A549 (cell line): ENCODE measurements around the gene DPM3. TPM values are rescaled to one million over a fixed set of nuclear protein-coding genes. Genes with fewer than 3 reads are reported as not detected.
A peak's percentile ranks its signal among the peaks of the same experiment; 100 is the strongest.

Experiments
- ATAC-seq, 2 experiments: fragments of 200-7000 bp in 1 of 2; fragments of >200 bp in 1 of 2; cut with Nextera tagmentation in 1 of 2; cut with Tn5 transposase in 1 of 2; 3 replicates each; pipeline versions ENCODE4 v1.8.0 to v1.9.1; 2018 to 2020; ENCODE audit warnings: mild to moderate bottlenecking in 1 of 2, moderate library complexity in 1 of 2
- CTCF ChIA-PET: fragments of 300-600 bp; sonication (Branson Sonifier 250); formaldehyde crosslinking; extraction: SDS; loops from one replicate; lab custom pipeline; 2021; ENCODE audit warnings: antibody characterized with exemption, inconsistent platforms; lab: Yijun Ruan, JAX
- POLR2A ChIA-PET: fragments of 350-600 bp; formaldehyde crosslinking; extraction: SDS; loops from one replicate; lab custom pipeline; 2021; ENCODE audit warnings: antibody characterized with exemption, inconsistent platforms; lab: Yijun Ruan, JAX
- DNase-seq, 2 experiments: peaks; one replicate each; pipeline versions ENCODE4 v3.0.0 to v3.0.0-alpha.2; 2011 to 2016; ENCODE audit warnings: low read depth in 1 of 2, low spot score in 1 of 2
- FAIRE-seq: peaks from 2 replicates; lab custom pipeline; 2011; peaks lifted over from hg19 to GRCh38; lab: Jason Lieb, UNC
- H3K27ac ChIP-seq, 2 experiments: fragments of >200 bp; sonication (Bioruptor Twin); formaldehyde crosslinking; 3 replicates each; pipeline ENCODE4 v1.5.1; 2016 to 2017
- H3K4me1 ChIP-seq: fragments of >200 bp; sonication (Bioruptor Twin); formaldehyde crosslinking; 3 replicates; pipeline ENCODE4 v1.6.1; 2016
- H3K4me2 ChIP-seq: fragments of >200 bp; sonication (Bioruptor Twin); formaldehyde crosslinking; 3 replicates; pipeline ENCODE4 v1.6.1; 2016
- H3K4me3 ChIP-seq: fragments of >200 bp; sonication (Bioruptor Twin); formaldehyde crosslinking; 3 replicates; pipeline ENCODE4 v1.5.1; 2016
- H3K9me3 ChIP-seq: fragments of >200 bp; sonication (Bioruptor Twin); formaldehyde crosslinking; 3 replicates; pipeline ENCODE4 v1.6.1; 2016
- ATOH8 ChIP-seq: fragments of 250-450 bp; sonication (Bioruptor Pico); IDR thresholded peaks from 2 replicates; pipeline ENCODE4 v1.5.0; 2020; ENCODE audit warnings: low read depth, mild to moderate bottlenecking, moderate library complexity
- BCL3 ChIP-seq: fragments of >200 bp; sonication (Bioruptor Twin); formaldehyde crosslinking; IDR thresholded peaks from 3 replicates; pipeline ENCODE4 v1.6.1; 2016
- BHLHE40 ChIP-seq: IDR thresholded peaks from 2 replicates; pipeline ENCODE4 v1.6.1; 2012; ENCODE audit warnings: low read depth, low read length, inconsistent platforms
- CBX2 ChIP-seq: fragments of 200-600 bp; sonication (generic); IDR thresholded peaks from 2 replicates; pipeline ENCODE4 v1.6.1; 2016; ENCODE audit warnings: low read depth, mild to moderate bottlenecking, borderline replicate concordance
- CBX8 ChIP-seq: fragments of 200-600 bp; sonication (generic); IDR thresholded peaks from 2 replicates; pipeline ENCODE4 v1.6.1; 2016
- CHD4 ChIP-seq: fragments of 200-600 bp; sonication (generic); IDR thresholded peaks from 2 replicates; pipeline ENCODE4 v1.6.1; 2016; ENCODE audit warnings: antibody characterized with exemption, mild to moderate bottlenecking, borderline replicate concordance
- EHMT2 ChIP-seq: fragments of 200-600 bp; sonication (generic); IDR thresholded peaks from 2 replicates; pipeline ENCODE4 v1.6.1; 2016; ENCODE audit warnings: antibody characterized with exemption, low read depth, mild to moderate bottlenecking, moderate library complexity
- ELK1 ChIP-seq: fragments of 150-350 bp; IDR thresholded peaks from 2 replicates; pipeline ENCODE4 v1.6.1; 2014; ENCODE audit warnings: low read depth, mild to moderate bottlenecking, low read length
- EP300 ChIP-seq, 2 experiments: fragments of >200 bp; sonication (Bioruptor Twin); formaldehyde crosslinking; IDR thresholded peaks; 2 replicates in 1 of 2; 3 replicates in 1 of 2; pipeline ENCODE4 v1.6.1; 2016 to 2017
- ESRRA ChIP-seq: fragments of 150-350 bp; IDR thresholded peaks from 2 replicates; pipeline ENCODE4 v1.6.1; 2014; ENCODE audit warnings: mild to moderate bottlenecking, low read length, borderline replicate concordance
- FOSB ChIP-seq: fragments of 250-450 bp; sonication (Bioruptor Pico); IDR thresholded peaks from 2 replicates; pipeline ENCODE4 v1.5.0; 2020; ENCODE audit warnings: mild to moderate bottlenecking, moderate library complexity
- FOSL2 ChIP-seq, 2 experiments: fragments of 450-650 bp in 1 of 2; fragments of >200 bp in 1 of 2; sonication (Bioruptor Twin) in 1 of 2; formaldehyde crosslinking; IDR thresholded peaks; 2 replicates each; pipeline versions ENCODE4 v1.5.0 to v1.6.1; 2016 to 2020; ENCODE audit warnings: mild to moderate bottlenecking in 1 of 2, moderate library complexity in 1 of 2
- HEYL ChIP-seq: fragments of 250-450 bp; sonication (Bioruptor Pico); IDR thresholded peaks from 2 replicates; pipeline ENCODE4 v1.8.0; 2021; ENCODE audit warnings: mild to moderate bottlenecking, moderate library complexity
- HMGXB4 ChIP-seq: fragments of 250-450 bp; sonication (Bioruptor Pico); IDR thresholded peaks from 2 replicates; pipeline ENCODE4 v1.5.0; 2021; ENCODE audit warnings: mild to moderate bottlenecking, moderate library complexity, borderline replicate concordance
- HOXA7 ChIP-seq: fragments of 250-450 bp; sonication (Bioruptor Pico); IDR thresholded peaks from 2 replicates; pipeline ENCODE4 v1.5.0; 2020; ENCODE audit warnings: mild to moderate bottlenecking, moderate library complexity
- JUN ChIP-seq, 2 experiments: fragments of >200 bp; sonication (Bioruptor Twin); formaldehyde crosslinking; IDR thresholded peaks; 2 replicates in 1 of 2; 3 replicates in 1 of 2; pipeline ENCODE4 v1.6.1; 2016 to 2017
- KDM1A ChIP-seq: fragments of 200-600 bp; sonication (generic); IDR thresholded peaks from 2 replicates; pipeline ENCODE4 v1.6.1; 2016; ENCODE audit warnings: low read depth, mild to moderate bottlenecking
- NR3C1 ChIP-seq: fragments of >200 bp; sonication (Bioruptor Twin); formaldehyde crosslinking; IDR thresholded peaks from 3 replicates; pipeline ENCODE4 v1.6.1; 2017
- RAD21 ChIP-seq, 2 experiments: fragments of >200 bp in 1 of 2; sonication (Bioruptor Twin) in 1 of 2; formaldehyde crosslinking in 1 of 2; IDR thresholded peaks in 1 of 2; conservative IDR thresholded peaks in 1 of 2; 2 replicates in 1 of 2; 3 replicates in 1 of 2; pipeline ENCODE4 v1.6.1; 2012 to 2018; ENCODE audit warnings: inconsistent platforms in 1 of 2
- RNF2 ChIP-seq: fragments of 200-600 bp; sonication (generic); IDR thresholded peaks from 2 replicates; pipeline ENCODE4 v1.6.1; 2016; ENCODE audit warnings: low read depth, mild to moderate bottlenecking, antibody characterized with exemption, moderate library complexity, borderline replicate concordance
- SREBF2 ChIP-seq: fragments of 450-650 bp; IDR thresholded peaks from 2 replicates; pipeline ENCODE4 v1.6.1; 2014; ENCODE audit warnings: mild to moderate bottlenecking, moderate library complexity
- TFCP2L1 ChIP-seq: fragments of 250-450 bp; sonication (Bioruptor Pico); IDR thresholded peaks from 2 replicates; pipeline ENCODE4 v1.5.0; 2021; ENCODE audit warnings: mild to moderate bottlenecking
- TP53 ChIP-seq: fragments of 250-450 bp; sonication (Bioruptor Pico); IDR thresholded peaks from 2 replicates; pipeline ENCODE4 v1.5.0; 2021; ENCODE audit warnings: mild to moderate bottlenecking, moderate library complexity
- USF2 ChIP-seq: fragments of 450-650 bp; IDR thresholded peaks from 2 replicates; pipeline ENCODE4 v1.6.1; 2014; ENCODE audit warnings: antibody characterized with exemption
- ZC3H11A ChIP-seq: fragments of 450-650 bp; IDR thresholded peaks from 2 replicates; pipeline ENCODE4 v1.6.1; 2014; ENCODE audit warnings: antibody characterized with exemption, mild to moderate bottlenecking
- ZNF302 ChIP-seq: fragments of 250-450 bp; sonication (Bioruptor Pico); IDR thresholded peaks from 2 replicates; pipeline ENCODE4 v1.9.0; 2021; ENCODE audit warnings: inconsistent platforms, mild to moderate bottlenecking, moderate library complexity
- WGBS: methylation state at CpG from one replicate; pipeline ENCODE4 v1.1.6; 2017; ENCODE audit errors: missing lambda C conversion rate; 5-methylcytosine and 5-hydroxymethylcytosine counted together
- polyA plus RNA-seq, 4 experiments: library from polyadenylated mRNA; depleted of rRNA in 3 of 4; stranded (reverse); fragments of >200 nt; fragmentation: RNase III in 1 of 4; extraction: RNeasy Plus Mini Kit Qiagen cat#74134 plus additional on column Dnase treatment in 1 of 4; gene quantifications; 2 replicates in 3 of 4; 3 replicates in 1 of 4; pipeline ENCODE4 v1.2.3, GENCODE V29; 2011 to 2017

The DPM3 gene
- polyA plus RNA-seq, 2 of the 4 experiments (the other 2 are of a cell fraction), result 22.8 to 80.3 TPM

GRCh38 chr1:155175281-155175926, 35.1 kb upstream of the DPM3 start:
- TF ChIP-seq HMGXB4 (no peak), CHD4 (no peak), FOSL2 (IDR thresholded peaks at IDR 0.05) (no peak), FOSL2 (CRISPR knock-in tag; IDR thresholded peaks at IDR 0.05) (no peak), NR3C1 (no peak), TP53 (CRISPR knock-in tag) (no peak), CBX8 (no peak), EHMT2 (no peak), KDM1A (no peak), TFCP2L1 (CRISPR knock-in tag) (no peak), ELK1 (no peak), JUN (IDR thresholded peaks at IDR 0.05) (no peak), RNF2 (no peak), RAD21 (conservative IDR thresholded peaks at IDR 0.05 in 1 of 2, IDR thresholded peaks at IDR 0.05 in 1 of 2) (no peak), EP300 (IDR thresholded peaks at IDR 0.05) (no peak), ZC3H11A (no peak), HOXA7 (no peak), FOSB (CRISPR knock-in tag) (no peak)
- Histone ChIP-seq H3K4me2 (no peak overlapping the region; the same call in 2 of the 3 replicates), H3K27ac (peak overlapping the region in 1 of 2 experiments; percentile 10; a peak in 1 of 6 replicates), H3K4me1 (peaks cover 21% of the 10 kb centered on the region), H3K9me3 (no peaks in the 10 kb centered on the region), H3K4me3 (no peak overlapping the region)
- ChIA-PET POLR2A (interaction anchor here (0.7 to 4.4 kb wide), 2 partner anchors 19 to 53 kb away, joined by 3 to 54 read pairs; no protein-coding TSS in a partner anchor), CTCF (interaction anchor here (0.6 to 15.2 kb wide), 33 partner anchors 9 to 887 kb away, joined by 3 to 384 read pairs (median 4); partner anchors contain the start of gene SLC50A1)
- WGBS, result 85% methylated on average over 11 of the region's 12 CpGs
- ATAC-seq (no peak), DNase-seq (no peak), FAIRE-seq (no peak)

- FAIRE-seq, result no peak
- peak overlapping the region; percentile 90 for H3K4me2 ChIP-seq
- POLR2A ChIA-PET, result interaction anchor here (0.7 to 4.4 kb wide), 2 partner anchors 19 to 54 kb away, joined by 3 to 54 read pairs; no protein-coding TSS in a partner anchor
- no peaks in the 10 kb centered on the region for H3K9me3 ChIP-seq
- WGBS, result 69% methylated on average over 16 of the region's 35 CpGs
- peak overlapping the region; percentile 80 for H3K4me3 ChIP-seq
- no peak for ATAC-seq
- peaks cover 21% of the 10 kb centered on the region for H3K4me1 ChIP-seq
- no peak for DNase-seq
- CTCF ChIA-PET, result interaction anchor here (0.6 to 15.2 kb wide), 27 partner anchors 8 to 888 kb away, joined by 3 to 384 read pairs (median 5); partner anchors contain the start of gene SLC50A1
- H3K27ac ChIP-seq, result peak overlapping the region; percentile 93 to 99
- TF ChIP-seq SREBF2 (no peak), USF2 (no peak), FOSB (CRISPR knock-in tag) (no peak), CBX2 (no peak), HOXA7 (no peak), FOSL2 (IDR thresholded peaks at IDR 0.05) (no peak), FOSL2 (CRISPR knock-in tag; IDR thresholded peaks at IDR 0.05) (no peak), ZNF302 (no peak), ATOH8 (no peak), HEYL (CRISPR knock-in tag) (no peak), ELK1 (no peak), BCL3 (no peak), BHLHE40 (no peak), ESRRA (no peak)
Measured at GRCh38 chr1:155174324-155175280, 34.3 kb upstream of the DPM3 start.
